ENCODE measurements around the gene RPL22L1.

RPL22L1 gene

GRCh38 chr3:170858599-170858998 lies 11.4 kb downstream of the RPL22L1 start:
- no peak overlapping the region for H2AFZ ChIP-seq (ENCODE audit: low read depth)
- H3K36me3 ChIP-seq (ENCODE audit: insufficient read depth): no peaks in the 10 kb centered on the region
- no peaks in the 10 kb centered on the region for H3K27me3 ChIP-seq (ENCODE audit: insufficient read depth, low read depth)
- no peaks in the 10 kb centered on the region for H3K4me1 ChIP-seq (ENCODE audit: low read depth, poor library complexity, severe bottlenecking)
- H3K4me2 ChIP-seq: no peak overlapping the region
- H3K79me2 ChIP-seq (ENCODE audit: insufficient read depth, low read depth): no peaks in the 10 kb centered on the region
- TF ChIP-seq CTCF (conservative IDR thresholded peaks at IDR 0.05; ENCODE audit: low read depth, low read length): no peak
- no peaks in the 10 kb centered on the region for H4K20me1 ChIP-seq (ENCODE audit: insufficient read depth)
- no peak overlapping the region for H3K27ac ChIP-seq
- no peak overlapping the region for H3K9ac ChIP-seq
- no peak overlapping the region for H3K4me3 ChIP-seq (IDR thresholded peaks at IDR 0.05; ENCODE audit: insufficient read depth, low read depth, low read length)

- no peak for TF ChIP-seq CTCF (conservative IDR thresholded peaks at IDR 0.05; ENCODE audit: low read depth, low read length)
- H3K27ac ChIP-seq: no peak overlapping the region
- no peaks in the 10 kb centered on the region for H3K36me3 ChIP-seq (ENCODE audit: insufficient read depth)
- H3K9ac ChIP-seq: no peak overlapping the region
- H3K79me2 ChIP-seq (ENCODE audit: insufficient read depth, low read depth): no peaks in the 10 kb centered on the region
- no peak overlapping the region for H3K4me3 ChIP-seq (IDR thresholded peaks at IDR 0.05; ENCODE audit: insufficient read depth, low read depth, low read length)
- H3K4me1 ChIP-seq (ENCODE audit: low read depth, poor library complexity, severe bottlenecking): no peaks in the 10 kb centered on the region
- H2AFZ ChIP-seq (ENCODE audit: low read depth): no peak overlapping the region
- H4K20me1 ChIP-seq (ENCODE audit: insufficient read depth): no peaks in the 10 kb centered on the region
- H3K27me3 ChIP-seq (ENCODE audit: insufficient read depth, low read depth): no peaks in the 10 kb centered on the region
- no peak overlapping the region for H3K4me2 ChIP-seq
Measured at GRCh38 chr3:170852324-170852723, 17.7 kb downstream of the RPL22L1 start.

- no peak overlapping the region for H3K4me3 ChIP-seq (IDR thresholded peaks at IDR 0.05; ENCODE audit: insufficient read depth, low read depth, low read length)
- H3K4me2 ChIP-seq: no peak overlapping the region
- no peaks in the 10 kb centered on the region for H3K27me3 ChIP-seq (ENCODE audit: insufficient read depth, low read depth)
- no peaks in the 10 kb centered on the region for H3K36me3 ChIP-seq (ENCODE audit: insufficient read depth)
- H3K4me1 ChIP-seq (ENCODE audit: low read depth, poor library complexity, severe bottlenecking): no peaks in the 10 kb centered on the region
- no peak overlapping the region for H3K9ac ChIP-seq
- H3K79me2 ChIP-seq (ENCODE audit: insufficient read depth, low read depth): no peaks in the 10 kb centered on the region
- no peak overlapping the region for H2AFZ ChIP-seq (ENCODE audit: low read depth)
- no peak overlapping the region for H3K27ac ChIP-seq
- TF ChIP-seq CTCF (conservative IDR thresholded peaks at IDR 0.05; ENCODE audit: low read depth, low read length): peak; percentile 69
- H4K20me1 ChIP-seq (ENCODE audit: insufficient read depth): no peaks in the 10 kb centered on the region
Measured at GRCh38 chr3:170848292-170848917, 21.6 kb downstream of the RPL22L1 start.

- H3K27ac ChIP-seq: no peak overlapping the region
- no peaks in the 10 kb centered on the region for H3K4me1 ChIP-seq (ENCODE audit: low read depth, poor library complexity, severe bottlenecking)
- H3K79me2 ChIP-seq (ENCODE audit: insufficient read depth, low read depth): no peaks in the 10 kb centered on the region
- no peak overlapping the region for H3K4me2 ChIP-seq
- no peaks in the 10 kb centered on the region for H3K36me3 ChIP-seq (ENCODE audit: insufficient read depth)
- H2AFZ ChIP-seq (ENCODE audit: low read depth): no peak overlapping the region
- no peak for TF ChIP-seq CTCF (conservative IDR thresholded peaks at IDR 0.05; ENCODE audit: low read depth, low read length)
- no peak overlapping the region for H3K4me3 ChIP-seq (IDR thresholded peaks at IDR 0.05; ENCODE audit: insufficient read depth, low read depth, low read length)
- H3K9ac ChIP-seq: no peak overlapping the region
- no peaks in the 10 kb centered on the region for H3K27me3 ChIP-seq (ENCODE audit: insufficient read depth, low read depth)
- H4K20me1 ChIP-seq (ENCODE audit: insufficient read depth): no peaks in the 10 kb centered on the region
Measured at GRCh38 chr3:170844377-170844776, 25.6 kb downstream of the RPL22L1 start.

All from KMS-11 (cell line).